AG04450 (cell line): Measurements from ENCODE around the gene TANGO2. TPM values are rescaled to one million over a fixed set of nuclear protein-coding genes. Genes with fewer than 3 reads are reported as not detected.

Experiments used
- CTCF ChIA-PET: fragments of 300-600, 350-600 bp; formaldehyde crosslinking; extraction: SDS; loops from one replicate; lab custom pipeline; 2022; ENCODE audit warnings: antibody characterized with exemption, inconsistent platforms; lab: Charles Lee
- POLR2A ChIA-PET: fragments of 350-600 bp; formaldehyde crosslinking; extraction: SDS; loops from one replicate; lab custom pipeline; 2021; ENCODE audit warnings: antibody characterized with exemption, inconsistent platforms; lab: Yijun Ruan, JAX
- DNase-seq: peaks from one replicate; pipeline ENCODE4 v3.0.0-alpha.2; 2011; ENCODE audit warnings: low read depth, low spot score
- H3K27ac ChIP-seq: one replicate; pipeline ENCODE4 v1.5.1; 2012; ENCODE audit warnings: low read depth, low read length, control low read depth
- H3K27me3 ChIP-seq: one replicate; pipeline ENCODE4 v1.6.0; 2012; ENCODE audit warnings: low read length; ENCODE audit not compliant: control insufficient read depth, insufficient read depth
- H3K4me3 ChIP-seq: 2 replicates; pipeline ENCODE4 v1.5.1; 2011; ENCODE audit warnings: mild to moderate bottlenecking, low read depth, low read length, control low read depth
- H3K9me3 ChIP-seq: 2 replicates; pipeline ENCODE4 v1.5.1; 2012; ENCODE audit warnings: low read length; ENCODE audit not compliant: control insufficient read depth, insufficient read depth
- CTCF ChIP-seq: IDR thresholded peaks from 2 replicates; pipeline ENCODE4 v1.5.1; 2011; ENCODE audit warnings: low read depth, low read length, control low read depth, inconsistent platforms
- polyA plus RNA-seq: library from polyadenylated mRNA; depleted of rRNA; stranded (reverse); fragments of >200 nt; gene quantifications from 2 replicates; pipeline ENCODE4 v1.2.3, GENCODE V29; 2011

The TANGO2 gene
- polyA plus RNA-seq, 1 experiment = 21.3 TPM

GRCh38 chr22:19995611-19996339 lies 25.1 kb upstream of the TANGO2 start:
- peaks cover 2% of the 10 kb centered on the region for H3K27me3 ChIP-seq
- no peak overlapping the region for H3K4me3 ChIP-seq
- POLR2A ChIA-PET = no interaction called here
- CTCF ChIA-PET = interaction anchor here (1.1 to 1.5 kb wide), 2 partner anchors 18 to 26 kb away, joined by 3 read pairs; no protein-coding TSS in a partner anchor
- no peak for DNase-seq
- TF ChIP-seq CTCF = no peak
- peak overlapping the region; percentile 21 for H3K27ac ChIP-seq
- H3K9me3 ChIP-seq = peaks cover 2% of the 10 kb centered on the region

GRCh38 chr22:19996694-19997384 lies 24.1 kb upstream of the TANGO2 start:
- DNase-seq = no peak
- no peak for TF ChIP-seq CTCF
- H3K9me3 ChIP-seq = peaks cover 7% of the 10 kb centered on the region
- no peak overlapping the region for H3K4me3 ChIP-seq
- no peak overlapping the region for H3K27ac ChIP-seq
- H3K27me3 ChIP-seq = peaks cover 2% of the 10 kb centered on the region
- CTCF ChIA-PET = interaction anchor here (1.5 kb wide), 1 partner anchor 27 kb away, joined by 3 read pairs; no protein-coding TSS in a partner anchor
- POLR2A ChIA-PET = no interaction called here

GRCh38 chr22:19997561-19998231 lies 23.2 kb upstream of the TANGO2 start:
- Histone ChIP-seq H3K9me3 (peaks cover 7% of the 10 kb centered on the region), H3K4me3 (no peak overlapping the region), H3K27ac (no peak overlapping the region), H3K27me3 (peaks cover 2% of the 10 kb centered on the region)
- ChIA-PET POLR2A (no interaction called here), CTCF (interaction anchor here (1.2 kb wide), 1 partner anchor 15 kb away, joined by 3 read pairs; no protein-coding TSS in a partner anchor)
- no peak for TF ChIP-seq CTCF
- DNase-seq = no peak

GRCh38 chr22:19998232-19998951 lies 22.5 kb upstream of the TANGO2 start:
- ChIA-PET POLR2A (interaction anchor here (0.7 kb wide), 1 partner anchor 23 kb away, joined by 3 read pairs; no protein-coding TSS in a partner anchor), CTCF (interaction anchor here (1.2 kb wide), 1 partner anchor 15 kb away, joined by 3 read pairs; no protein-coding TSS in a partner anchor)
- H3K27ac ChIP-seq = no peak overlapping the region
- H3K27me3 ChIP-seq = peaks cover 2% of the 10 kb centered on the region
- DNase-seq = no peak
- no peak for TF ChIP-seq CTCF
- H3K9me3 ChIP-seq = peaks cover 7% of the 10 kb centered on the region
- H3K4me3 ChIP-seq = no peak overlapping the region
